Caco-2 (cell line): ENCODE results near the gene C1orf159. TPM values are rescaled to one million over a fixed set of nuclear protein-coding genes. Genes with fewer than 3 reads are reported as not detected.
"Not testable (repeated sequence)": the region's sequence is repeated elsewhere in the genome, so short reads cannot be mapped to it uniquely, and the experiment has no call there.

ENCODE experiments used
- BruUV-seq: library from RNA; stranded (reverse); fragments of 400-500 nt; replicated peaks from 2 replicates; lab custom pipeline; 2021; lab: Mats Ljungman, UMichigan
- CTCF ChIA-PET: fragments of 300-600 bp; sonication (Branson Sonifier 250); formaldehyde crosslinking; loops from one replicate; lab custom pipeline; 2022; ENCODE audit warnings: antibody characterized with exemption; lab: Charles Lee
- POLR2A ChIA-PET: fragments of 300-600 bp; sonication (Branson Sonifier 250); formaldehyde crosslinking; loops from one replicate; lab custom pipeline; 2022; ENCODE audit warnings: antibody characterized with exemption; lab: Charles Lee
- DNase-seq, 2 experiments: peaks; one replicate each; pipeline versions ENCODE4 v3.0.0 to v3.0.0-alpha.2; 2020 to 2022
- H3K27me3 ChIP-seq: replicated peaks from 2 replicates; pipeline ENCODE4 v1.6.0; 2011; ENCODE audit warnings: low read length; ENCODE audit not compliant: control insufficient read depth, insufficient read depth
- H3K36me3 ChIP-seq: 2 replicates; pipeline ENCODE4 v1.5.1; 2011; ENCODE audit warnings: low read length; ENCODE audit not compliant: control insufficient read depth, insufficient read depth
- H3K4me1 ChIP-seq: fragments of 250-450 bp; sonication (Bioruptor Pico); 2 replicates; pipeline ENCODE4 v1.5.1; 2020; ENCODE audit warnings: mild to moderate bottlenecking
- H3K4me3 ChIP-seq: 2 replicates; pipeline ENCODE4 v1.5.1; 2011; ENCODE audit warnings: low read depth, mild to moderate bottlenecking, control low read depth, low read length
- H3K9me3 ChIP-seq: fragments of 250-450 bp; sonication (Bioruptor Pico); 2 replicates; pipeline ENCODE4 v1.5.1; 2020; ENCODE audit warnings: mild to moderate bottlenecking, moderate library complexity
- H3K27ac Mint-ChIP-seq: one replicate; pipeline ENCODE4 v1.8.0; 2022; ENCODE audit warnings: mixed read lengths; ENCODE audit not compliant: unreplicated experiment
- H3K27me3 Mint-ChIP-seq: one replicate; pipeline ENCODE4 v1.8.0; 2022; ENCODE audit warnings: mixed read lengths; ENCODE audit not compliant: insufficient read depth, unreplicated experiment
- H3K36me3 Mint-ChIP-seq: one replicate; pipeline ENCODE4 v1.8.0; 2022; ENCODE audit warnings: mild to moderate bottlenecking, mixed read lengths; ENCODE audit not compliant: insufficient read depth, unreplicated experiment
- H3K4me1 Mint-ChIP-seq: one replicate; pipeline ENCODE4 v1.8.0; 2022; ENCODE audit warnings: low read depth, mixed read lengths; ENCODE audit not compliant: unreplicated experiment
- H3K4me3 Mint-ChIP-seq: one replicate; pipeline ENCODE4 v1.8.0; 2022; ENCODE audit warnings: mild to moderate bottlenecking, moderate library complexity, mixed read lengths; ENCODE audit not compliant: unreplicated experiment
- H3K9me3 Mint-ChIP-seq: one replicate; pipeline ENCODE4 v1.8.0; 2022; ENCODE audit warnings: mixed read lengths; ENCODE audit not compliant: unreplicated experiment
- CTCF ChIP-seq, 2 experiments: fragments of 200-600 bp in 1 of 2; IDR thresholded peaks; 1 replicate in 1 of 2; 2 replicates in 1 of 2; pipeline versions ENCODE4 v1.5.1 to v1.8.0; 2011 to 2022; ENCODE audit warnings: antibody characterized with exemption in 1 of 2, control low read depth in 1 of 2, inconsistent platforms in 1 of 2, low read depth in 1 of 2, low read length in 1 of 2, mild to moderate bottlenecking in 1 of 2, moderate library complexity in 1 of 2; ENCODE audit not compliant: insufficient read depth in 1 of 2, severe bottlenecking in 1 of 2, unreplicated experiment in 1 of 2
- intact Hi-C: fragments of 100-400 bp; cut with micrococcal nuclease; formaldehyde crosslinking; loops from one replicate; pipeline ENCODE4 v1.10.0; 2022; ENCODE audit not compliant: unreplicated experiment
- total RNA-seq: library from RNA; stranded (reverse); gene quantifications from 2 replicates; pipeline ENCODE4 v1.2.3, GENCODE V29; 2022

The C1orf159 gene
- total RNA-seq, 1 experiment from 2014 or later, result 12.9 TPM

- ChIA-PET CTCF (no interaction called here), POLR2A (interaction anchor here (0.7 kb wide), 1 partner anchor 9 kb away, joined by 3 read pairs; no protein-coding TSS in a partner anchor)
- no peak for TF ChIP-seq CTCF (IDR thresholded peaks at IDR 0.05; ENCODE audit: insufficient read depth in 1 of 2, low read depth in 1 of 2, low read length in 1 of 2, severe bottlenecking in 1 of 2, unreplicated experiment in 1 of 2)
- BruUV-seq, result no TSS peak
- Mint-ChIP-seq H3K4me3 (no peak overlapping the region), H3K36me3 (peaks cover 11% of the 10 kb centered on the region), H3K27ac (peak overlapping the region; percentile 27), H3K9me3 (peaks cover 25% of the 10 kb centered on the region), H3K27me3 (no peaks in the 10 kb centered on the region), H3K4me1 (no peaks in the 10 kb centered on the region)
- intact Hi-C loops, result no loop called here
- Histone ChIP-seq H3K4me3 (no peak overlapping the region), H3K36me3 (no peaks in the 10 kb centered on the region), H3K9me3 (no peaks in the 10 kb centered on the region), H3K27me3 (no peaks in the 10 kb centered on the region), H3K4me1 (peaks cover 6% of the 10 kb centered on the region; the same call in 1 of the 2 replicates)
- no peak for DNase-seq
These were observed 38.0 kb upstream of the C1orf159 start for GRCh38 chr1:1153874-1154273.

GRCh38 chr1:1153215-1153614, 37.3 kb upstream of the C1orf159 start:
- peaks cover 11% of the 10 kb centered on the region for H3K36me3 Mint-ChIP-seq
- H3K4me1 ChIP-seq, BruUV-seq, H3K27me3 ChIP-seq, H3K4me1 Mint-ChIP-seq, H3K4me3 Mint-ChIP-seq, CTCF ChIA-PET, H3K9me3 ChIP-seq, intact Hi-C loops, H3K36me3 ChIP-seq, DNase-seq, H3K27me3 Mint-ChIP-seq, H3K4me3 ChIP-seq: not testable (repeated sequence)
- H3K27ac Mint-ChIP-seq, result peak overlapping the region; percentile 27
- POLR2A ChIA-PET, result interaction anchor here (0.6 to 0.7 kb wide), 2 partner anchors 10 to 120 kb away, joined by 3 to 6 read pairs; partner anchors contain the start of gene UBE2J2
- H3K9me3 Mint-ChIP-seq, result peaks cover 25% of the 10 kb centered on the region

GRCh38 chr1:1152431-1152830, 36.5 kb upstream of the C1orf159 start:
- peaks cover 25% of the 10 kb centered on the region for H3K9me3 Mint-ChIP-seq
- H3K36me3 ChIP-seq, BruUV-seq, H3K4me3 Mint-ChIP-seq, H3K27me3 ChIP-seq, H3K9me3 ChIP-seq, H3K4me3 ChIP-seq, CTCF ChIA-PET, H3K27me3 Mint-ChIP-seq, H3K4me1 ChIP-seq, POLR2A ChIA-PET, intact Hi-C loops, DNase-seq, H3K4me1 Mint-ChIP-seq: not testable (repeated sequence)
- peak overlapping the region; percentile 10 for H3K27ac Mint-ChIP-seq
- peaks cover 11% of the 10 kb centered on the region for H3K36me3 Mint-ChIP-seq

GRCh38 chr1:1151306-1151705, 35.4 kb upstream of the C1orf159 start:
- CTCF ChIA-PET, result no interaction called here
- Histone ChIP-seq H3K9me3 (no peaks in the 10 kb centered on the region), H3K4me1 (no peaks in the 10 kb centered on the region), H3K27me3 (no peaks in the 10 kb centered on the region), H3K36me3 (no peaks in the 10 kb centered on the region), H3K4me3 (no peak overlapping the region)
- H3K36me3 Mint-ChIP-seq, result peaks cover 11% of the 10 kb centered on the region
- intact Hi-C loops, result no loop called here
- DNase-seq, result no peak
- no peaks in the 10 kb centered on the region for H3K4me1 Mint-ChIP-seq
- POLR2A ChIA-PET, result interaction anchor here (1.1 kb wide), 1 partner anchor 11 kb away, joined by 5 read pairs; no protein-coding TSS in a partner anchor
- H3K9me3 Mint-ChIP-seq, result peaks cover 25% of the 10 kb centered on the region
- no peaks in the 10 kb centered on the region for H3K27me3 Mint-ChIP-seq
- no peak overlapping the region for H3K27ac Mint-ChIP-seq
- no TSS peak for BruUV-seq
- TF ChIP-seq CTCF (IDR thresholded peaks at IDR 0.05; ENCODE audit: insufficient read depth in 1 of 2, low read depth in 1 of 2, low read length in 1 of 2, severe bottlenecking in 1 of 2, unreplicated experiment in 1 of 2), result no peak
- no peak overlapping the region for H3K4me3 Mint-ChIP-seq
